Measurements from ENCODE around the gene UGT1A8. TPM values are rescaled to one million over a fixed set of nuclear protein-coding genes. Genes with fewer than 3 reads are reported as not detected.
"Not testable (repeated sequence)": the region's sequence is repeated elsewhere in the genome, so short reads cannot be mapped to it uniquely, and the experiment has no call there.

UGT1A8 gene
- total RNA-seq, 1 experiment from 2014 or later: not detected

GRCh38 chr2:233604826-233605225 is 12.6 kb upstream of the UGT1A8 start:
- no peak overlapping the region for H3K4me3 Mint-ChIP-seq (ENCODE audit: low read depth, unreplicated experiment)
- no peak overlapping the region for H3K27ac Mint-ChIP-seq (ENCODE audit: unreplicated experiment)
- peaks cover 4% of the 10 kb centered on the region for H3K9me3 Mint-ChIP-seq (ENCODE audit: low read depth, unreplicated experiment)
- H3K36me3 Mint-ChIP-seq (ENCODE audit: insufficient read depth, unreplicated experiment): no peaks in the 10 kb centered on the region
- H3K27me3 Mint-ChIP-seq (ENCODE audit: unreplicated experiment): no peaks in the 10 kb centered on the region
- intact Hi-C loops (cut with micrococcal nuclease; ENCODE audit: unreplicated experiment): no loop called here
- DNase-seq: no peak
- CTCF ChIA-PET: interaction anchor here (0.6 kb wide), 2 partner anchors 18 to 974 kb away, joined by 3 to 4 read pairs; no protein-coding TSS in a partner anchor
- no TSS peak for BruUV-seq (replicated peaks)
- H3K4me1 Mint-ChIP-seq (ENCODE audit: low read depth, unreplicated experiment): peaks cover 9% of the 10 kb centered on the region
- no peak for TF ChIP-seq CTCF (IDR thresholded peaks at IDR 0.05; ENCODE audit: unreplicated experiment)

- no TSS peak for BruUV-seq (replicated peaks)
- H3K4me1 Mint-ChIP-seq (ENCODE audit: low read depth, unreplicated experiment): peaks cover 9% of the 10 kb centered on the region
These were observed 11.8 kb upstream of the UGT1A8 start for GRCh38 chr2:233605680-233606079.

GRCh38 chr2:233611284-233611683 is 6.1 kb upstream of the UGT1A8 start:
- H3K27ac Mint-ChIP-seq (ENCODE audit: unreplicated experiment): no peak overlapping the region
- no peak for TF ChIP-seq CTCF (IDR thresholded peaks at IDR 0.05; ENCODE audit: unreplicated experiment)
- no TSS peak for BruUV-seq (replicated peaks)

More at GRCh38 chr2:233605680-233606079, 11.8 kb upstream of the UGT1A8 start:
- Mint-ChIP-seq H3K36me3 (ENCODE audit: insufficient read depth, unreplicated experiment) (no peaks in the 10 kb centered on the region), H3K4me3 (ENCODE audit: low read depth, unreplicated experiment) (no peak overlapping the region), H3K27me3 (ENCODE audit: unreplicated experiment) (no peaks in the 10 kb centered on the region), H3K27ac (ENCODE audit: unreplicated experiment) (no peak overlapping the region), H3K9me3 (ENCODE audit: low read depth, unreplicated experiment) (peaks cover 7% of the 10 kb centered on the region)
- no peak for DNase-seq
- TF ChIP-seq CTCF (IDR thresholded peaks at IDR 0.05; ENCODE audit: unreplicated experiment): no peak
- intact Hi-C loops (cut with micrococcal nuclease; ENCODE audit: unreplicated experiment): no loop called here
- CTCF ChIA-PET: no interaction called here

GRCh38 chr2:233620204-233620603 is 2.8 kb downstream of the UGT1A8 start:
- Mint-ChIP-seq H3K4me3 (ENCODE audit: low read depth, unreplicated experiment) (no peak overlapping the region), H3K36me3 (ENCODE audit: insufficient read depth, unreplicated experiment) (no peaks in the 10 kb centered on the region), H3K27ac (ENCODE audit: unreplicated experiment) (no peak overlapping the region), H3K27me3 (ENCODE audit: unreplicated experiment) (no peaks in the 10 kb centered on the region), H3K4me1 (ENCODE audit: low read depth, unreplicated experiment) (no peaks in the 10 kb centered on the region), H3K9me3 (ENCODE audit: low read depth, unreplicated experiment) (peaks cover 2% of the 10 kb centered on the region)
- no peak for TF ChIP-seq CTCF (IDR thresholded peaks at IDR 0.05; ENCODE audit: unreplicated experiment)
- no TSS peak for BruUV-seq (replicated peaks)
- intact Hi-C loops (cut with micrococcal nuclease; ENCODE audit: unreplicated experiment): no loop called here
- CTCF ChIA-PET: no interaction called here
- no peak for DNase-seq

More at GRCh38 chr2:233611284-233611683, 6.1 kb upstream of the UGT1A8 start:
- Mint-ChIP-seq H3K27me3 (ENCODE audit: unreplicated experiment) (no peaks in the 10 kb centered on the region), H3K9me3 (ENCODE audit: low read depth, unreplicated experiment) (peaks cover 12% of the 10 kb centered on the region), H3K36me3 (ENCODE audit: insufficient read depth, unreplicated experiment) (no peaks in the 10 kb centered on the region), H3K4me3 (ENCODE audit: low read depth, unreplicated experiment) (no peak overlapping the region), H3K4me1 (ENCODE audit: low read depth, unreplicated experiment) (peaks cover 9% of the 10 kb centered on the region)
- CTCF ChIA-PET: no interaction called here
- intact Hi-C loops (cut with micrococcal nuclease; ENCODE audit: unreplicated experiment): no loop called here
- DNase-seq: no peak

GRCh38 chr2:233621863-233622262 is 4.4 kb downstream of the UGT1A8 start:
- intact Hi-C loops (cut with micrococcal nuclease; ENCODE audit: unreplicated experiment); H3K36me3 Mint-ChIP-seq (ENCODE audit: insufficient read depth, unreplicated experiment); CTCF ChIA-PET; H3K27ac Mint-ChIP-seq (ENCODE audit: unreplicated experiment); H3K4me1 Mint-ChIP-seq (ENCODE audit: low read depth, unreplicated experiment); H3K9me3 Mint-ChIP-seq (ENCODE audit: low read depth, unreplicated experiment); H3K27me3 Mint-ChIP-seq (ENCODE audit: unreplicated experiment); H3K4me3 Mint-ChIP-seq (ENCODE audit: low read depth, unreplicated experiment); DNase-seq; BruUV-seq (replicated peaks): not testable (repeated sequence)
